LHCN-M2 (cell line): ENCODE data around the gene DPP9. TPM values are rescaled to one million over a fixed set of nuclear protein-coding genes. Genes with fewer than 3 reads are reported as not detected.
A peak's percentile ranks its signal among the peaks of the same experiment; 100 is the strongest.
"Not testable (repeated sequence)": the region's sequence is repeated elsewhere in the genome, so short reads cannot be mapped to it uniquely, and the experiment has no call there.

Experiments
- DNase-seq: peaks from one replicate; pipeline ENCODE4 v3.0.0-alpha.2; 2012; ENCODE audit warnings: low read depth
- polyA plus RNA-seq: library from polyadenylated mRNA; unstranded; fragments of >200 nt; gene quantifications from one replicate; pipeline ENCODE4 v1.2.1, GENCODE V29; 2012; ENCODE audit warnings: missing spikeins
- total RNA-seq: library from RNA; depleted of rRNA; stranded (reverse); fragments of >200 nt; gene quantifications from 2 replicates; pipeline ENCODE4 v1.2.3, GENCODE V29; 2014; rRNA removed

Gene DPP9
- 107 and 109 TPM in 2 replicates for total RNA-seq
- 82.5 TPM for polyA plus RNA-seq

DNA sequence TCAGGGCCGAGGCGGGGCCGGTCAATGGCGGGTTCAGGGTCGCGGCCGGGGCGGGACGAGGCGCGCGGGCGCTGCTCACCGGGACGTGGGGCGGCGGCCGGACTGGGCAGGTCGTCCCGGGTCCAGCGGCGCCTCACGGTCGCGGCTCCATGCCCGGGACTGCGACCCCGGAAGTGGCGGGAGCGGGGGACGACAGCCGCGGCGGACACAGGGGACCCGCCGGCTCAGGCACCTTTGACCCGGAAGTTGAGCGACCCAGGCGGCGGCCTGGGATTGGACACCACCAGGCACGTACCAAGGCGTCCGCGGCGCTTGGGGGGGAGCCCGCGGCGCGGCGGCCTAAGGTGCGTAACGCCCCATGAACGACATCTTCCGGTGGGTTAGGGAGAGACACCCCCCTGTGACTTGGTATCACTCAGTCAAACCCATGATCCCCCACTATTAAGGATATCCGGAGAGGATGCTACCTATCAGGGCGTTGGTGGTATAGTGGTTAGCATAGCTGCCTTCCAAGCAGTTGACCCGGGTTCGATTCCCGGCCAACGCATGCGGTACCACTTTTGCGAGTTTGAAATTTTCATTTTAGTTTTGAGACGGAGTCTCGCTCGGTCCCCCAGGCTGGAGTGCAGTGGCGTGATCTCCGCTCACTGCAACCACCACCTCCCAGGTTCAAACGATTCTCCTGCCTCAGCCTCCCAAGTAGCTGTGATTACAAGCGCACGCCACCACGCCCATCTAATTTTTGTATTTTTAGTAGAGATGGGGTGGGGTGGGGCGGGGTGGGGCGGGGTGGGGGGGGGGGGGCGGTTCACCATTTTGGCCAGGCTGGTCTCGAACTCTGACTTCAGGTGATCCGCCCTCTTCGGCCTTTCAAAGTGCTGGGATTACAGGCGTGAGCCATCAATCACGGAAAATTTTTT lies at the start of gene DPP9:
Gene DPP9, minus strand, starts transcription at position 248 of the 920 bp plus-strand sequence. CDS start 3,936 bp downstream, outside the sequence.
- peak; percentile 98 for DNase-seq

DNA sequence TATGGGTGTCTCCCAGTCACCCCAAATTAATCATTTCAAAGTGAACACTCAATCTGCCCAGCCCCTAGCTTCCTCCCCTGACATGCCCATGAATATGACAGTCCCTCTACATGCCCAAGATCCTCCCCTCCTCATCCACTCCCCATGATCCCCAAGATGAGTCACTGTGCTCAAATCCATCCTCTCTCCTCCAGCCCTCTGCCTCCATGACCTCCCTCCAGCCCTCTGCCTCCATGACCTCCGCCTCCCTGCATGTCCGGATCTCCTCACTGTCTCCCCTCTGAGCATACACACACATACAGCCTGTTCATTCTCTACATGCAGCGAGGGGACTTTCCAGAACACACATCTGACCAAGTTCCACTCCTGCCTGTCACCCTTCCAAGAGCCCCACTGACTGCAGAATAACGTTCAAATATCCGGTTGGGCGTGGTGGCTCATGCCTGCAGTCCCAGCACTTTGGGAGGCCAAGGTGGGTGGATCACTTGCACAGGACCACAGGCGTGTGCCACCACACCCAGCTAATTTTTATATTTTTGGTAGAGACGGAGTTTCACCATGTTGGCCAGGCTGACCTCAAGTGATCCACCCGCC lies 49.5 kb upstream of the DPP9 start:
- no peak for DNase-seq

DNA sequence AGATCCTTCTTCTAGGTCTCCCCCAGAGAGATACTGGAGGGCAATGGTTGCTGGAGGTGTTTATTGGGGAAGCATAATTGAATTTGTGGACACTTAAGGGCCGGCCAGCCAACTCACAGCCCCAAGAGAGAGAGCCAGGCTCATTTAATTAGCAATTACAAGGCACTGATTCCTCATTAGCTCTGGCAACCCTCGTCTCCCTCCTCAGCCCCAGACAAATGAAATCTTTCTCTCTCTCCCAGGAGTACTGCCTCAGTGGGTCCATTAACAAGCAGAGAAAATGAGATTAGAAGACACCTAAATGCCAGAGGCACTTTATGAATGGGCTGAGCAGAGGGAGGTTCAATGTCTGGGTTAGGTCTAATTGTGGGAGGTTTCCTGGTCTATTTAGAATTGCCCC lies 48.9 kb upstream of the DPP9 start:
- no peak for DNase-seq

DNA sequence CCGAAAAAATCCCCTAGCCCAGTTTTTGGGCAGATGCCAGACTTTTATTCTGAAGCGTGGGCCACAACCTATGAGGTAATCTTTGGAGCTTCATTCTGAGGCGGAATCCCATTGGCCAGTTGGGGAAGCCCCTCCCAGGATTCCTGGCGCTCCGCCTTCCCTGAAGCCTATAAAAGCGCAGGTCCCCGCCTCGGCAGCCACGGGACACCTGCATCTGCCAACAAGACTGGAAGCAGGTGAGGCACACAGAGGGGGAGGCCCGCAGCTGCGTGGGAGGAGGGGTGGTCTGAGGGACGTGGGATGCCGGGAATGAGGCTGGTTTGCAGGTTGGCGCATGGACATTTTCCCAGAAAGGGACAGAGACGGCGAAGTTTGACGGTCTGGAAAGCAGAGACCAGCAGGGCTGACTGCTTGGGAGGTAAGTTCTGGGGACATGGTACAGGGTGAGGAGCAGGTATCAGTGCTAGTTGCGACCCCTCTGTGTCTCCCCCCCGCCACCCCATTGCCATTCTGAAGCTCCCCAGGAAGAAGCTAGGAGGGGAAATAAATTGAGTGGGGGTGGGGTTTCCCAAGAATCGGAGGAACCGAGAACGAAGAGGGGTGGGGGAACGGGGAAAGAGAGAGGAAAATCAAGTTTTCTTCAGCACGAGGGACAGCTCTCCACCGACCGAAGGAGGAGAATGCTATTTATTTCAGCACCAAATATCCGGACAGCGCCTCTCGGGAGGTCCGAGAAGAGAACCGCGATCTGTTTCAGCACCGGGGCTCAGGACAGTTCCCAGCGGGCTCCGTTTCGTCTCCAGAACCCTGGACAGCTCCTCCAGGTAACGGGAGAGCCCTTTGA lies 45.5 kb upstream of the DPP9 start:
- peak; percentile 74 for DNase-seq

DNA sequence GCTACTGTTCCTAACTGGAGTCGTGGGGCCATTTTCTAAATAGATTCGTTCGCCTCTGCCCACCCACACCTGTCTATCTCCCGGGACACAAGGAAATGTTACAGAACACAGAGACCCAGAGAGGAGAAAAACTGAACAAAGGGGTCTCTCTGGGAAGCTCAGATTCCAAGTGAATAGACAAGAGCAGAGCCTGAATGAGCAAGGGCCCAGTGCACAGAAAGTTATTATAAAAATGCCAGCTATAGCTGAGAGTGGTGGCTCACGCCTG lies 40.7 kb upstream of the DPP9 start:
- no peak for DNase-seq

DNA sequence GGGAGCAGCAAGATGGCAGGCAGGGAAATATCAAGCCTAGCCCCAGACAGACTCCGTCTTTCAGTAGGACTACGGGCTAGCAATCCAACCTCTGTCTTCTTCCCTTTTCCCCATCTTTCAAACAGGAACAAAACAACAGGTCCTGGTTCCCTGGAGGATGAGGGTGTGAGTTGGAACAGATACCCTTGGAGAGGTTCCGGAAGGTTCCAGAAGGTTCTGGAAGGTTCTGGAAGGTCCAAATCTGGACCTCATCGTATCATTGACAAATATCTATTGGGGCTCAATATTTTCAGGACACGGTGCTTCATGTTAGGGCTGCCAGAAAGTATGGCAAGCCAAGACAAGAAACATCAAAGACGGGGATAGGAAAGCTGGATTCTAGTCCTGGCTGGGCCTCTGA lies 39.4 kb upstream of the DPP9 start:
- DNase-seq, result no peak

DNA sequence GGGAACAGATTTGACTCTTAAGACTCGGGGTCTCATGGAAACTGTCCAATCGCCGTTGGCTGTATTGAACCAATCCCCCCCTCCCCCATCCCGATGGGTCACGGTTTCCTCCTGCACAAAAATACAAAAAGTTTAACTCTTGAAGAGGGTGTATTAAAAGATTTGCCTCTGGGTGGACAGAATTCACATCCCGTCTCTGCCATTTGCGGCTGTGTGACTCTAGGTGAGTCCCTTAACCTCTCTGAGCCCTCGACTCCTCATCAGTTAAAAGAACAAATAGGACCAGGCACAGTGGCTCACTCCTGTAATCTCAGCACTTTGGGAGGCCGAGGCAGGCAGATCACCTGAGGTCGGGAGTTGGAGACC lies 36.6 kb upstream of the DPP9 start:
- DNase-seq, result no peak

DNA sequence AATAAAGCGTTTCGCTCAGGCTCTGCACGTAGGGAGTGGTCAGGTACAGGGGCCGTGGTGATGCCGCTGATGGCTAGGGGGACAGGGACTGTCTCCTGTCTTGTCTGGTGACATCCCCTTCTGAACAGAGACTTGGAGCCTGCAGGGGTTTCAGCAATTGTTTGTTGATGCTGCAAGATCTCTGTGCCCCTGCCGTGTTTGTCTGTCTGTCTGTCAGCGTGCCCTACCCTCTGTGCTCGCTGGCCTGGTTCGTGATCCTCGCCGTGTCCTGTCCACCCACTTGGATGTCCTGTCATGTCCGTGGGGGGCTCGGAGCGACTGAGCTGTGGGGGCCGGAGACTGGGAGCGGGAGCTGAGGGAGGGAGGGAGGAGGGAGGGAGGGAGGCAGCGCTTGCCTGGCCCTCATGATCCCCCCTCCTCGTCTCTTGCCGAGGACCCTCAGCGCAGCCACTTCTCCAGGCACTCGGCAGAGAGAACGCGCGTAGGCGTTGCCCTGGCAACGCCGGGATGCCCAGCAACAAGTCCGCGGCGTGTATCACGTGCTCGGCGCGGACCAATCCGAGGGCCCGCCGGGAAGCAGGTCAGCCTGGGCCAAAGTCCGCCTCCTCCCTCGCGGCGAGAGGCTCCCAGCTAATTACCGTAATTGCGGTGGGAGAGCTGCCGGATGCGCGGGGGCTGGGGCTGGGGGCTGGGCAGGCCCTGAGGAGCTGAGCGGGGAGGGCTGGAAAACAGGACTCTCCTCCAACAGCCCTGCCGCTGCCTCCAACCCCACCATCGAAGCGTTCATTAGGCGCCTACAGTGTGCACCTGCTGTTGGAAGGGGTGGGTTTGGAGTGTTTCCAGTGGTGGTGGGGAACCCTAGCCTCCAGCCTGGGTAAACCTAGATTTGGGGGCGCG lies 36.0 kb upstream of the DPP9 start:
- DNase-seq, result peak; percentile 77

DNA sequence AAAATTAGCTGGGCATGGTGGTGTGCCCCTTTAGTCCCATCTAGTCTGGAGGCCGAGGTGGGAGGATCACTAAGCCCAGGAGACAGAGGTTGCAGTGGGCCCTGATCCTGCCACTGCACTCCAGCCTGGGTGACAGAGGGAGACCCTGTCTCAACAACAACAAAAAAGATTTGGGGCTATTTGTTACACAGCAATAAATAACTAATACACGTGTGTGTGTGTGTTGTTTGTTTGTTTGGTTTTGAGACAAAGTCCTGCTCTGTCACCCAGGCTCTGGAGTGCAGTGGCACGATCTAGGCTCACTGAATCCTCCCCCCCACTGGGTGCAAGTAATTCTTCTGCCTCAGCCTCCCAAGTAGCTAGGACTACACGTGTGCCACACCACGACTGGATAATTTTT lies 35.0 kb upstream of the DPP9 start:
- DNase-seq, result no peak

DNA sequence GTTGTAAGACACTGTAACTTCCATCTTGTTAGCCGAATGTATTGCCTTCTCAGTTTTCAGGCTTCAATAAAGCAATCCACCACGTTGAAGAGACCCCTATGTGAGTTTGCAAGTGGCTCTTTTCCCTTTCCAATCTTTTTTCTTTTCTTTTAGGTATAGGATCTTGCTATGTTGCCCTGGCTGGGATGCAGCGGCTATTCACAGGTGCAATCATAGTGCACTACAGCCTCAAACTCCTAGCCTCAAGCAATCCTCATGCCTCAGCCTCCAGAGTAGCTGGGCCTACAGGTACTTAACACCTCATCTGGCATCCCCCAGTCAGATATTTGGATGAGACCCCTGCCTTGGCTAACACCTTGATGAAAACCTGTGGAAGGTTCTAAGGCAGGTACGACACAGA lies 34.4 kb upstream of the DPP9 start:
- no peak for DNase-seq

DNA sequence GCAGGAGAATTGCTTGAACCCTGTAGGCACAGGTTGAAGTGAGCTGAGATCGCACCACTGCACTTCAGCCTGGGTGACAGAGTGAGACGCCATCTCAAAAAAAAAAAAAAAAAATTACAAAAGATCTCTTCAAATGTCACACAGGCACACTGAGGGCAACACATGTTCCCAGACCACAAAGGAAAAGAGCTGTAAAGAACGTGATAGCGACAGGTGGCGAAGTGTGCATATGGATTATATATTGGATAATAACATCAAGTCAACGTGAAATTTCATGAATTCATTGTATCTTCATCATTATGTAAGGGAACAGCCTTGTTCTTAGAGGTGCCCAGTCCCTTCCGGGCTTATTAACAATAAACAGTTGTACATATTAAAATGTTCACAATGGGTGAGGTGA lies 31.8 kb upstream of the DPP9 start:
- DNase-seq, result no peak

DNA sequence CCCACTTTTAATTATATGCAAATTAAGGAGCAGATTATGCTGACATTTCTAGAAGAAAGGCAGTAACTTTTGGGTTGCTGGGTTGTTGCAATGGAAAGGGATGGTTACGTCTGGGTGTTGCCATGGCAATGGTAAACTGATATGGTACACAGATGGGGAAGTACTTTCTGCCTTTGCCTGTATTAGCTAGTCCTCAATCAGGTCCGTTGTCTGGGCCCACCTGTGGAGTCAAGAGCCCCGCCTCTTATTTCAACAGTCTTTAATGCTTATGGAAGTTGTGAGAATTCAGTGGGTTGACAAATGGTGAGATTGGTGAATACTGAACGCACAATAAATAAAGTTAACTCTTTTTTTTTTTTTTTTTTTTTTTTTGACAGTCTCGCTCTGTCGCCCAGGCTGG lies 30.6 kb upstream of the DPP9 start:
- no peak for DNase-seq

DNA sequence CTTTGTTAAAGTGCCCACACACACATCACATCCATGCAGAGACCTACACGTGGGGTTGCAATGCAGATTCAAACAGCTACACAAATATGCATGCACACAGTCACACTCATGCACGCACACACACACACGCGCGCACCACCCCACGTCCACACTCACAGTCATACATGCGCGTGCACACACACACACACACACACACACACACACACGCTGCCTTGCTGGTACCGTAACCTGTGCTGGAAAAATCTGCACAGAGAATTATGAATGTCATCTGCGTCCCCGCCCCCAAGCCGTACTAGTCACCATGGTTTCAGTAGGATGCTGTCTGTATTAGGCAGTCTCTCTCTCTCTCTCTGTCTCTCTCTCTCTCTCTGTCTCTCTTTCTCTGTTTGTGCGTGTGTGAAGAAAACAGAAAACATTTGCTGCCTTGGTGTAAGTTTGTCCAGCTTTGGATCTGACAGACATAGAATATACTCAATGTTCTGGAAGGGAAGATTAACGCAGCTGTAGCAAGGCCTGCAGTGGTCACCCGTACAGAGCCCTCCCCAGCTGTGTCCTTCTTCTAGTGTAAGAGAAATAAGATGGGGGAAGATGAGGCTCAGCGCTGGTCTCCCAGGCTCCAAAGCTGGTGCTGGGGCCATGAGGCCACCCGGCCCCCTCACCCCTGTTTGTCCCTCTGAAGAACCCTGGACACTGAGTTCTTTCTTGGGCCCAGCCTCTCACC lies 26.4 kb upstream of the DPP9 start:
- no peak for DNase-seq

DNA sequence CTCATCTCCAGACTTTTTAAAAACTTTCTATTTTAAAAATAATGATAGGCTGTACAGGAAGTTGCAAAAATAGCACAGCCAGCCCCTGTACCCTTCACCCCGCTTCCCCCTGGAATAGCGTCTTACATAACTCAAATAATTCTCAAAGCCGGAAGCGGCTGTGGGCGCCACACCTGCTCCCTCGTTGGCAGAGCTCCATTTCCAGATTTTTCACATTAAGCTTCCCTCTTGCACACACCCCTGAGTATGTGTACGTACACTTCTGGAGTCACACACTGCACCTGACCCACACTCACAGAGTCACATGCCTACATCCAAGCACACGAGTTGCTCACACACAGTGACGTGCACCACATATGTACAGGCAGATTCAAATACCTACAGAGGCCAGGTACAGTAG lies 24.9 kb upstream of the DPP9 start:
- peak; percentile 45 for DNase-seq

DNA sequence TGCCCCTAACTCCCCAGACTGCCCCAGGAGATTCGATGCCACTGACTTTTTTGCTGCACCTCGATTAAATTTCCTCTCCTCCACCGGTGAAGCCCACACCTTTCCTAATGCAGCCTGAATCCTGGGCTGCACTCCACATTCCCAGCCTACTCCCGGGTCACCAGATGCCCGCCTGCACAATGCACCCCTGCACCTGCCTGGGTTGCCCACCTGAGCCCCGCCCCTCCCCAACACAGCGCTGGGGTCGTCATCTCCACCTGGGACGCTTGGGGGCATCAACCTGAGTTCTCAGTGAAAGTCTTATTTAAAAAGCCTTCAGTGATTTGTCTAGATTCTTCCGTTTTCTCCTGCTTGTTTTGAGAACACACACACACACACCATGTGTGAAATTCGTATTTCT lies 24.5 kb upstream of the DPP9 start:
- no peak for DNase-seq

DNA sequence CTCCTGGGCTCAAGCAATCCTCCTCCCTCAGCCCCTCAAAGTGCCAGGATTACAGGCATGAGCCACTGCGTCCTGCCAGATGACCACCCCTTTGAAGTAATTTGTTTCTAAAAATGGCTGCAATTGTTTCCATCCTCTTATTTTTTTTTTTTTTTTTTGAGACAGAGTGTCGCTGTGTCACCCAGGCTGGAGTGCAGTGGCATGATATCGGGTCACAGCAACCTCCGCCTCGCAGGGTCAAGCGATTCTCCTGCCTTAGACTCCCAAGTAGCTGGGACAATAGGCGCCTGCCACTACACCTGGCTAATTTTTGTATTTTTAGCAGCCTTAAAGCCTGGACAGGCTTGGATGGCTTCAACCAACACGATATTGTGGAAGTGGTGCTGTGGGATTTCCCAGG lies 22.3 kb upstream of the DPP9 start:
- DNase-seq, result no peak

DNA sequence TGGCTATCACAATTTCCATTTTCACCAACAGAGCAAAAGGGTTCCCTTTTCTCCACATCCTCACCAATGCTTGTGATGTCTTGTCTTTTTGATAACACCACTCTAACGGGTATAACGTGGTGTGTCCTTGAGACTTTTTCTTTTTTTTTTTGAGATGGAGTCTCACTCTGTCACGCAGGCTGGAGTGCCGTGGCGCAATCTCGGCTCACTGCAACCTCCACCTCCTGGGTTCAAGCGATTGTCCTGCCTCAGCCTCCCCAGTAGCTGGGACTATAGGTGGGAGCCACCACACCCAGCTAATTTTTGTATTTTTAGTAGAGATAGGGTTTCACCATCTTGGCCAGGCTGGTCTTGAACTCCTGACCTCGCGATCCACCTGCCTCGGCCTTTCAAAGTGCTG lies 21.5 kb upstream of the DPP9 start:
- DNase-seq, result not testable (repeated sequence)

DNA sequence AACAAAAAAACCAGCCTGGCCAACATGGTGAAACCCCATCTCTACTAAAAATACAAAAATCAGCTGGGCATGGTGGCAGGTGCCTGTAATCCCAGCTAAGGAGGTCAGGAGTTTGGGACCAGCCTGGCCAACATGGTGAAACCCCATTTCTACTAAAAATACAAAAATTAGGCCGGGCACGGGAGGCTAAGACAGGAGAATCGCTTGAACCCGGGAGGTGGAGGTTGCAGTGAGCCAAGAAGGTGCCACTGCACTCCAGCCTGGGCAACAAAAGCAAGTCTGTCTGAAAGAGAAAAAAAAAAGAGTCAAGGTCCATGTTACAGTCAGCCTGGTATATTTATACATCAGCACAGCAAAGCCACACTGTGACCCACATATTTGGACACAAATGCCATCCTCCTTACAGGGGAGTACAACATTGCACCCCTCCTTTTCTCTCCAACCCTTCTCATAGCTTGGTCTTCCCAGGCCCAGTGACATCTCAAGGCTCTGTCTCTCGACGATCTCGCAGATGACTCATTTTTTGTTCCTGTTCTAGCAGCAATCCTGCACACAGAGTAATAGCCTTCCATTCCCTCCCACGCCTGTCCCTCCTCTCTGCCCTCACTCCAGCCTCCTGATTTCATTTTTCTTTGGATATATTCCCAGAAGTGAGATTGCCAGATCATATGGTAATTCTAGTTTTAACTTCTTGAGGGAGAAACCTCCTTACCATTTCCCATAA lies 21.0 kb upstream of the DPP9 start:
- DNase-seq, result peak; percentile 91

DNA sequence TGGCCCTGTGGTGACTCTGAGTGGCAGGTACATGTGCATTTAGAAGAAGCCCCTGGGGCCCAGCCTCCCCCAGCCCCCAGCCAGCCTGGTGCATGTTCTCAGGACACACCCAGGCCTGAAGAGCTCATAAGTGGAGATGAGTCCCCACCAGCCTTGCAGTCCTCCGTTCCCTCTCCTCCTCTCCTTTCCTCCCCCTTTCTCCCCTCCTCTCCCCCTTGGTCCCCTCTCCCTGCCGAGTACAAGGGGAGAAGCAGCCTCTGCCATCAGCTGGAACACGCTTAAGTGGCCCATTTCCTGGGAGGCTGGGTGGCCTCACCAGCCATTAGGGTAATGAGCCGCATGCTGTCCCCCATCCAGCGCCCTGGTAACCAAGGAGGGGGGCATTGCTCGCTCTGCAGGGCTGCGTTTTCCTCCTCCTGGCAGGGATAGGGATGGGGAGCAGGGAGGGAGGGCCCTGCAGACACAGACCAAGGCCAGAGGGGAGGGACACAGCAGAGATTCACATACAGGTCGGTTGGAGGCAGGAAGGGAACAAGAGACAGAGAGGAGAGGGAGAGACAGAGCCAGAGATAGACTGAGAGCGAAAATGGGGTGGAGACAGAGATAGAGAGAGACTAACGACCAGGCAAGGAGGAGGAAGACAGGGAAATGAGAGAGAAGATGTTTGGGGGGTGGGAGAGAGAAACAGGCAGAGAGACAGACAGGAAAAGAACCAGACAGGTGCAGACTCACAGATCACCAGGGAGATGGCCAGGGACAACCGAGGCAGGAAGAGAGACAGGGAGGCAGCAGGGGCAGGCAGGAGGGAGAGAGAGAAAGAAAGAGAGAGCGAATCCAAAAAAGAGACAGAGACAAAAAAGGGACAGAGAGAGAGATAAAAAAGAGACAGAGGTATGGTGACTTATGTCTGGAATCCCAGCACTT lies 19.3 kb upstream of the DPP9 start:
- no peak for DNase-seq
